IMR-90 (cell line): ENCODE results near the gene DCAF6. TPM values are rescaled to one million over a fixed set of nuclear protein-coding genes. Genes with fewer than 3 reads are reported as not detected.

Source experiments
- ATAC-seq: fragments of 200-7000 bp; cut with Tn5 transposase; 2 replicates; pipeline ENCODE4 v1.9.1; 2020; ENCODE audit warnings: low read depth, mild to moderate bottlenecking, moderate library complexity
- BruUV-seq: library from RNA; stranded (reverse); fragments of 400-500 nt; replicated peaks from 2 replicates; lab custom pipeline; 2021; lab: Mats Ljungman, UMichigan
- CTCF ChIA-PET: fragments of 300-600 bp; formaldehyde crosslinking; extraction: SDS; loops from one replicate; lab custom pipeline; 2021; ENCODE audit warnings: antibody characterized with exemption; lab: Yijun Ruan, JAX
- POLR2A ChIA-PET: fragments of 300-600 bp; sonication (Branson Sonifier 250); formaldehyde crosslinking; loops from one replicate; lab custom pipeline; 2022; ENCODE audit warnings: antibody characterized with exemption; ENCODE audit not compliant: unreplicated experiment; lab: Charles Lee
- DNase-seq: peaks from one replicate; pipeline ENCODE4 v3.0.0; 2013
- H2AFZ ChIP-seq: replicated peaks from 2 replicates; pipeline ENCODE3; 2013; ENCODE audit warnings: low read length, mild to moderate bottlenecking; ENCODE audit not compliant: poor library complexity
- H2AK5ac ChIP-seq: 2 replicates; pipeline ENCODE4 v1.6.1; 2013; ENCODE audit warnings: low read depth, low read length, inconsistent platforms
- H2AK9ac ChIP-seq: replicated peaks from 2 replicates; pipeline ENCODE3; 2013; ENCODE audit warnings: mild to moderate bottlenecking, low read depth, low read length, moderate library complexity; ENCODE audit not compliant: poor library complexity
- H2BK120ac ChIP-seq: 2 replicates; pipeline ENCODE4 v1.6.1; 2013; ENCODE audit warnings: low read depth, low read length, inconsistent platforms
- H2BK15ac ChIP-seq: 3 replicates; pipeline ENCODE4 v1.6.1; 2013; ENCODE audit warnings: low read depth, low read length, inconsistent platforms
- H2BK20ac ChIP-seq: 2 replicates; pipeline ENCODE4 v1.6.1; 2013; ENCODE audit warnings: low read depth, mild to moderate bottlenecking, inconsistent platforms, low read length, moderate library complexity
- H2BK5ac ChIP-seq: 2 replicates; pipeline ENCODE4 v1.6.1; 2013; ENCODE audit warnings: mild to moderate bottlenecking, low read depth, low read length, inconsistent platforms; ENCODE audit not compliant: poor library complexity, severe bottlenecking
- H3K14ac ChIP-seq: replicated peaks from 2 replicates; pipeline ENCODE4 v1.6.1; 2013; ENCODE audit warnings: low read depth, low read length, inconsistent platforms
- H3K18ac ChIP-seq: 2 replicates; pipeline ENCODE4 v1.6.1; 2013; ENCODE audit warnings: low read depth, low read length, control low read depth
- H3K23ac ChIP-seq: 2 replicates; pipeline ENCODE4 v1.6.1; 2013; ENCODE audit warnings: low read depth, low read length, inconsistent platforms
- H3K27ac ChIP-seq: 2 replicates; pipeline ENCODE4 v1.5.1; 2013; ENCODE audit warnings: mild to moderate bottlenecking, control low read depth, low read length; ENCODE audit not compliant: insufficient read depth
- H3K27me3 ChIP-seq: 2 replicates; pipeline ENCODE4 v1.6.1; 2013; ENCODE audit warnings: low read length; ENCODE audit not compliant: control insufficient read depth, insufficient read depth
- H3K36me3 ChIP-seq: 2 replicates; pipeline ENCODE4 v1.6.1; 2013; ENCODE audit warnings: low read length, mixed read lengths; ENCODE audit not compliant: control insufficient read depth, insufficient read depth
- H3K4ac ChIP-seq: 2 replicates; pipeline ENCODE4 v1.6.1; 2013; ENCODE audit warnings: low read depth, low read length, inconsistent platforms
- H3K4me1 ChIP-seq: 2 replicates; pipeline ENCODE4 v1.6.1; 2013; ENCODE audit warnings: low read length, mixed read lengths; ENCODE audit not compliant: control insufficient read depth, insufficient read depth
- H3K4me2 ChIP-seq: 2 replicates; pipeline ENCODE4 v1.6.1; 2013; ENCODE audit warnings: low read depth, mild to moderate bottlenecking, control low read depth, low read length, moderate library complexity
- H3K4me3 ChIP-seq: 2 replicates; pipeline ENCODE4 v1.5.1; 2013; ENCODE audit warnings: low read depth, mild to moderate bottlenecking, control low read depth, low read length, moderate library complexity; ENCODE audit not compliant: insufficient read depth
- H3K56ac ChIP-seq: 2 replicates; pipeline ENCODE4 v1.6.1; 2013; ENCODE audit warnings: low read length, inconsistent platforms; ENCODE audit not compliant: insufficient read depth; ENCODE audit errors: extremely low read depth
- H3K79me1 ChIP-seq, 2 experiments: 2 replicates each; pipeline ENCODE4 v1.6.1; 2013; ENCODE audit warnings: low read length in 2 of 2, inconsistent platforms in 1 of 2, low read depth in 1 of 2
- H3K9ac ChIP-seq: 2 replicates; pipeline ENCODE4 v1.6.1; 2013; ENCODE audit warnings: low read depth, low read length, control low read depth
- H3K9me1 ChIP-seq: 2 replicates; pipeline ENCODE4 v1.6.1; 2013; ENCODE audit warnings: low read length, inconsistent platforms; ENCODE audit not compliant: insufficient read depth
- H3K9me3 ChIP-seq: 2 replicates; pipeline ENCODE4 v1.6.1; 2013; ENCODE audit warnings: low read length; ENCODE audit not compliant: control insufficient read depth, insufficient read depth
- H4K20me1 ChIP-seq: 2 replicates; pipeline ENCODE4 v1.6.1; 2013; ENCODE audit warnings: low read length, inconsistent platforms; ENCODE audit not compliant: insufficient read depth
- H4K5ac ChIP-seq: 2 replicates; pipeline ENCODE4 v1.6.1; 2013; ENCODE audit warnings: mild to moderate bottlenecking, low read depth, low read length, control low read depth
- H4K8ac ChIP-seq, 2 experiments: 2 replicates each; pipeline ENCODE4 v1.6.1; 2013; ENCODE audit warnings: low read depth in 2 of 2, low read length in 2 of 2, control low read depth in 1 of 2, inconsistent platforms in 1 of 2
- H4K91ac ChIP-seq: 2 replicates; pipeline ENCODE4 v1.6.1; 2013; ENCODE audit warnings: low read depth, low read length, inconsistent platforms; ENCODE audit not compliant: insufficient read depth
- CEBPB ChIP-seq: IDR thresholded peaks from 2 replicates; pipeline ENCODE4 v1.6.1; 2012; ENCODE audit warnings: low read depth, low read length, improper control_type of control experiment
- MAZ ChIP-seq: IDR thresholded peaks from 2 replicates; pipeline ENCODE4 v1.6.1; 2012; ENCODE audit warnings: low read depth, mild to moderate bottlenecking, low read length, improper control_type of control experiment, moderate library complexity, borderline replicate concordance
- NFE2L2 ChIP-seq: fragments of 150-350 bp; IDR thresholded peaks from 2 replicates; pipeline ENCODE4 v1.6.1; 2016; ENCODE audit warnings: low read depth, mild to moderate bottlenecking, low read length
- dilution Hi-C: fragments of 300-500 bp; cut with HindIII; formaldehyde crosslinking; loops from one replicate; pipeline ENCODE4 v1.14.3; 2018; ENCODE audit warnings: low sequenced_read_pairs; ENCODE audit not compliant: unreplicated experiment
- in situ Hi-C: fragments of 300-500 bp; cut with MboI; formaldehyde crosslinking; loops from 3 replicates; pipeline ENCODE4 v1.14.3; 2019; ENCODE audit warnings: low sequenced_read_pairs, inconsistent platforms, mixed read lengths
- intact Hi-C: fragments of 100-400 bp; cut with micrococcal nuclease; formaldehyde crosslinking; loops from 2 replicates; pipeline ENCODE4 v1.10.0; 2022
- polyA plus RNA-seq, 3 experiments: library from polyadenylated mRNA; depleted of rRNA; stranded (reverse); fragments of >200 nt; gene quantifications; 2 replicates each; pipeline ENCODE4 v1.2.3, GENCODE V29; 2012; ENCODE audit warnings: low replicate concordance in 1 of 3
- total RNA-seq: library from RNA; depleted of rRNA; stranded (reverse); fragments of >200 nt; gene quantifications from 2 replicates; pipeline ENCODE4 v1.2.3, GENCODE V29; 2012

DCAF6 gene
- total and polyA plus RNA-seq, 2 of the 4 experiments (the other 2 are of a cell fraction), result 60.4 to 88.7 TPM

DNA sequence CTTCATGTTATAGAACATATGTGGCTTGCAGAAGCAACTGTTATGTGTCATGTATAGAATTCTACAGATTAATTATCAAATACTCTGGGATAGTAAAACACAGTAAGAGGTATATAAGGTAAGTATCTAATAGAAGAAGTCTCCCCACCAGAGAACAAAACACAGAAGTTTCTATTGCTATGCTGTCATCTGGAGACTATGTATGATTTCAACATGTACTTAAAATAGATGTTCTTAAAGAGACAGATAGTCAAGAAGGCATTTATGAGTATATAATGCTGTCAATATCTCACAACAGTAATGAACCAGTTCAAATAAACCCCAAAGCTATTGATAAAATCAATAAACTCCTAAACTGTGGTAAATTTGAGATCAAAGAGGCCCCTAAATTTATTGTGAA lies 14.5 kb upstream of the DCAF6 start:
- no peak overlapping the region for H3K18ac ChIP-seq
- ATAC-seq (peak; percentile 61; the same call in 1 of the 2 replicates), DNase-seq (peak; percentile 60)
- H4K91ac ChIP-seq, result no peak overlapping the region
- no TSS peak for BruUV-seq
- H4K20me1 ChIP-seq, result no peaks in the 10 kb centered on the region
- no peak overlapping the region for H3K14ac ChIP-seq
- H3K9me3 ChIP-seq, result no peaks in the 10 kb centered on the region
- in situ Hi-C loops, result no loop called here
- dilution Hi-C loops, result no loop called here
- H3K9ac ChIP-seq, result no peak overlapping the region
- peaks cover 2% of the 10 kb centered on the region for H3K4me1 ChIP-seq
- peaks cover 2% of the 10 kb centered on the region; the same call in 1 of the 2 replicates for H3K36me3 ChIP-seq
- no peak overlapping the region for H3K27ac ChIP-seq
- no peak overlapping the region for H2AK5ac ChIP-seq
- no peak overlapping the region for H2BK15ac ChIP-seq
- peak overlapping the region; percentile 54 for H2BK5ac ChIP-seq
- H3K27me3 ChIP-seq, result no peaks in the 10 kb centered on the region
- H4K8ac ChIP-seq, result no peak overlapping the region
- no peak overlapping the region for H3K4me3 ChIP-seq
- no peak overlapping the region for H3K4ac ChIP-seq
- CTCF ChIA-PET, result no interaction called here
- TF ChIP-seq MAZ, result no peak
- peak; percentile 43; the same call in 1 of the 2 replicates for TF ChIP-seq CEBPB
- TF ChIP-seq NFE2L2, result no peak
- no peaks in the 10 kb centered on the region for H3K9me1 ChIP-seq
- H2BK20ac ChIP-seq, result no peak overlapping the region
- intact Hi-C loops, result no loop called here
- no peak overlapping the region for H2AFZ ChIP-seq
- POLR2A ChIA-PET, result no interaction called here
- H3K79me1 ChIP-seq, result peaks cover 5 to 23% of the 10 kb centered on the region in 2 experiments
- H4K5ac ChIP-seq, result no peak overlapping the region
- peak overlapping the region; percentile 51; the same call in 1 of the 2 replicates for H3K4me2 ChIP-seq
- no peak overlapping the region for H2AK9ac ChIP-seq
- no peak overlapping the region for H2BK120ac ChIP-seq
- H3K23ac ChIP-seq, result no peak overlapping the region
- no peak overlapping the region for H3K56ac ChIP-seq
